Esophagus (tissue), 2 donors: ENCODE measurements around the gene ENTHD1. TPM values are rescaled to one million over a fixed set of nuclear protein-coding genes. Genes with fewer than 3 reads are reported as not detected.
A peak's percentile ranks its signal among the peaks of the same experiment; 100 is the strongest.

Experiments
- H3K27ac ChIP-seq, 2 donors: one replicate each; pipeline ENCODE4 v1.5.1; 2013; ENCODE audit warnings: low read depth in 2 of 2, mild to moderate bottlenecking in 2 of 2, inconsistent platforms in 1 of 2, low read length in 1 of 2, moderate library complexity in 1 of 2
- H3K27me3 ChIP-seq, 2 donors: one replicate each; pipeline ENCODE4 v1.6.1; 2013; ENCODE audit warnings: low read length in 2 of 2, control low read depth in 1 of 2, mild to moderate bottlenecking in 1 of 2; ENCODE audit not compliant: insufficient read depth in 2 of 2, control insufficient read depth in 1 of 2
- H3K36me3 ChIP-seq, 2 donors: one replicate each; pipeline ENCODE4 v1.6.1; 2013; ENCODE audit warnings: low read length in 1 of 2; ENCODE audit not compliant: control insufficient read depth in 2 of 2, insufficient read depth in 2 of 2
- H3K4me1 ChIP-seq, 2 donors: one replicate each; pipeline ENCODE4 v1.6.1; 2013; ENCODE audit warnings: low read length in 1 of 2; ENCODE audit not compliant: control insufficient read depth in 2 of 2, insufficient read depth in 2 of 2
- H3K4me3 ChIP-seq, 2 donors: one replicate each; pipeline ENCODE4 v1.5.1; 2013; ENCODE audit warnings: low read length in 2 of 2, mild to moderate bottlenecking in 2 of 2, low read depth in 1 of 2, moderate library complexity in 1 of 2
- H3K9me3 ChIP-seq, 2 donors: one replicate each; pipeline ENCODE4 v1.6.1; 2013; ENCODE audit warnings: mild to moderate bottlenecking in 2 of 2, low read depth in 1 of 2, low read length in 1 of 2, moderate library complexity in 1 of 2; ENCODE audit not compliant: control insufficient read depth in 2 of 2, insufficient read depth in 1 of 2
- WGBS, 2 donors: extraction: QIAGEN DNeasy Blood & Tissue Kit; methylation state at CpG; one replicate each; pipeline ENCODE4 v1.1.7; 2013; 5-methylcytosine and 5-hydroxymethylcytosine counted together
- polyA plus RNA-seq, 2 donors: library from polyadenylated mRNA; stranded (reverse); fragments of 200-250 nt; gene quantifications; one replicate each; pipeline ENCODE4 v1.2.3, GENCODE V29; 2013
- donor health status: healthy with polysubstance abuse.
- donor health status: Bipolar disorder and iron deficiency.

Gene ENTHD1
- polyA plus RNA-seq, 2 donors, result not detected

GRCh38 chr22:39718206-39718605 is 175.4 kb downstream of the ENTHD1 start:
- Histone ChIP-seq H3K36me3 (no peaks in the 10 kb centered on the region), H3K27ac (peak overlapping the region in 1 of 2 donors; percentile 47), H3K9me3 (no peaks in the 10 kb centered on the region), H3K4me1 (peaks cover 0 to 13% of the 10 kb centered on the region in 2 donors), H3K27me3 (no peaks in the 10 kb centered on the region), H3K4me3 (peak overlapping the region in 1 of 2 donors; percentile 7)
- 55 to 59% methylated on average over 7 of the region's 7 CpGs for WGBS, 2 donors

- 74 to 78% methylated on average over 8 of the region's 8 CpGs for WGBS, 2 donors
- H3K4me1 ChIP-seq, result peaks cover 0 to 13% of the 10 kb centered on the region in 2 donors
- no peak overlapping the region for H3K4me3 ChIP-seq
- H3K9me3 ChIP-seq, result no peaks in the 10 kb centered on the region
- H3K27me3 ChIP-seq, result no peaks in the 10 kb centered on the region
- H3K27ac ChIP-seq, result no peak overlapping the region
- H3K36me3 ChIP-seq, result no peaks in the 10 kb centered on the region
These were observed 176.5 kb downstream of the ENTHD1 start for GRCh38 chr22:39717099-39717498.

- Histone ChIP-seq H3K27ac (no peak overlapping the region), H3K27me3 (no peaks in the 10 kb centered on the region), H3K9me3 (no peaks in the 10 kb centered on the region), H3K36me3 (no peaks in the 10 kb centered on the region), H3K4me1 (peaks cover 0 to 10% of the 10 kb centered on the region in 2 donors), H3K4me3 (no peak overlapping the region)
- WGBS, 2 donors, result 86 to 90% methylated on average over 10 of the region's 10 CpGs
These were observed 177.0 kb downstream of the ENTHD1 start for GRCh38 chr22:39716534-39716933.

GRCh38 chr22:39715778-39716495 is 177.6 kb downstream of the ENTHD1 start:
- Histone ChIP-seq H3K36me3 (no peaks in the 10 kb centered on the region), H3K9me3 (no peaks in the 10 kb centered on the region), H3K27me3 (no peaks in the 10 kb centered on the region), H3K27ac (no peak overlapping the region), H3K4me3 (no peak overlapping the region), H3K4me1 (peaks cover 0 to 10% of the 10 kb centered on the region in 2 donors)
- 77 to 80% methylated on average over 25 of the region's 25 CpGs for WGBS, 2 donors

- H3K36me3 ChIP-seq, result no peaks in the 10 kb centered on the region
- no peak overlapping the region for H3K4me3 ChIP-seq
- H3K27me3 ChIP-seq, result no peaks in the 10 kb centered on the region
- H3K4me1 ChIP-seq, result peaks cover 0 to 7% of the 10 kb centered on the region in 2 donors
- no peak overlapping the region for H3K27ac ChIP-seq
- H3K9me3 ChIP-seq, result no peaks in the 10 kb centered on the region
- WGBS, 2 donors, result 88 to 89% methylated on average over 8 of the region's 8 CpGs
These were observed 179.2 kb downstream of the ENTHD1 start for GRCh38 chr22:39714321-39714720.

- Histone ChIP-seq H3K9me3 (no peaks in the 10 kb centered on the region), H3K36me3 (no peaks in the 10 kb centered on the region), H3K27ac (no peak overlapping the region), H3K4me1 (peaks cover 0 to 3% of the 10 kb centered on the region in 2 donors), H3K27me3 (no peaks in the 10 kb centered on the region), H3K4me3 (no peak overlapping the region)
- 84 to 85% methylated on average over 10 of the region's 10 CpGs for WGBS, 2 donors
These were observed 179.7 kb downstream of the ENTHD1 start for GRCh38 chr22:39713799-39714290.

GRCh38 chr22:39712751-39713525 is 180.6 kb downstream of the ENTHD1 start:
- no peaks in the 10 kb centered on the region for H3K27me3 ChIP-seq
- WGBS, 2 donors, result 70 to 76% methylated on average over 18 of the region's 18 CpGs

GRCh38 chr22:39712081-39712480 is 181.5 kb downstream of the ENTHD1 start:
- H3K4me1 ChIP-seq, result no peaks in the 10 kb centered on the region
- H3K36me3 ChIP-seq, result no peaks in the 10 kb centered on the region
- H3K27me3 ChIP-seq, result no peaks in the 10 kb centered on the region

More at GRCh38 chr22:39712751-39713525, 180.6 kb downstream of the ENTHD1 start:
- Histone ChIP-seq H3K36me3 (no peaks in the 10 kb centered on the region), H3K4me3 (no peak overlapping the region), H3K4me1 (peaks cover 0 to 3% of the 10 kb centered on the region in 2 donors), H3K27ac (no peak overlapping the region), H3K9me3 (no peaks in the 10 kb centered on the region)

GRCh38 chr22:39710380-39711150 is 183.0 kb downstream of the ENTHD1 start:
- no peak overlapping the region for H3K27ac ChIP-seq
- H3K36me3 ChIP-seq, result no peaks in the 10 kb centered on the region
- H3K4me3 ChIP-seq, result no peak overlapping the region
- WGBS, 2 donors, result 60 to 69% methylated on average over 15 of the region's 15 CpGs
- H3K27me3 ChIP-seq, result no peaks in the 10 kb centered on the region
- H3K4me1 ChIP-seq, result no peaks in the 10 kb centered on the region
- H3K9me3 ChIP-seq, result no peaks in the 10 kb centered on the region

More at GRCh38 chr22:39712081-39712480, 181.5 kb downstream of the ENTHD1 start:
- Histone ChIP-seq H3K27ac (no peak overlapping the region), H3K9me3 (no peaks in the 10 kb centered on the region), H3K4me3 (no peak overlapping the region)
- WGBS, 2 donors, result 92 to 96% methylated on average over 1 of the region's 1 CpG
